Left ventricle myocardium superior (tissue), 1 donor: ENCODE data around the gene ADAMTS2. TPM values are rescaled to one million over a fixed set of nuclear protein-coding genes. Genes with fewer than 3 reads are reported as not detected.
A peak's percentile ranks its signal among the peaks of the same experiment; 100 is the strongest.

Experiments used
- ATAC-seq: fragments of 200-7000 bp; cut with Tn5 transposase; one replicate; pipeline ENCODE4 v1.9.1; 2020; ENCODE audit warnings: mild to moderate bottlenecking, moderate library complexity
- DNase-seq: peaks from one replicate; pipeline ENCODE4 v3.0.0-alpha.2; 2020
- intact Hi-C: fragments of 100-400 bp; cut with micrococcal nuclease; formaldehyde crosslinking; loops from one replicate; pipeline ENCODE4 v1.11.0; 2022
- total RNA-seq: library from RNA; stranded (reverse); fragmentation: NEBNext Ultra II Directional; extraction: Animal tissue kit (Norgen Biotek cat#: 25700); gene quantifications from one replicate; pipeline ENCODE4 v1.2.1, GENCODE V29; 2021
- donor health status: DM: no; HTN: yes; CAD: no; lungs with severe emphysema.

The ADAMTS2 gene
- total RNA-seq, 1 donor from 2014 or later = 4.3 TPM

- ATAC-seq (no peak), DNase-seq (no peak)
- intact Hi-C loops = no loop called here
These were observed 2.3 kb upstream of the ADAMTS2 start for GRCh38 chr5:179347581-179347980.

DNA sequence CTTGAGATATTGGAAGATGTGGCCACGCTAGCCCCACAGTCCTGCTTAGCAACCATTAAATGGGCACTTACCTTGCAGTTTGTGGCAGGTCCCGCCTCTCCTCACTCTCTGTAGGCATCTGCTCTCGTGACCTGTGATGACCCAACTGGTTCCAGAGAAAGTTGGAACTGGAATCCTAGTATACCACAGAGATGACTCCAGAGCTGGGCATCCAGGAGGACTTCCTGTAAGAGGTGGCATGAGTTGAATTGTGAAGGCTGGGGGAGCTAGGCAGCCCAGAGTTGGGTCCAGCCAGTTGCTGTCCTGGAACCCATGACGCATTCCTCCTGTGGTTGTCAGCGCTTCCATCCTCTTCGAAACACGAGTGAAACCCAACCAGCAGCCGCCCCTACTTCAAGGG, 1.6 kb upstream of the ADAMTS2 start:
- ATAC-seq (no peak), DNase-seq (no peak)
- intact Hi-C loops = no loop called here

DNA sequence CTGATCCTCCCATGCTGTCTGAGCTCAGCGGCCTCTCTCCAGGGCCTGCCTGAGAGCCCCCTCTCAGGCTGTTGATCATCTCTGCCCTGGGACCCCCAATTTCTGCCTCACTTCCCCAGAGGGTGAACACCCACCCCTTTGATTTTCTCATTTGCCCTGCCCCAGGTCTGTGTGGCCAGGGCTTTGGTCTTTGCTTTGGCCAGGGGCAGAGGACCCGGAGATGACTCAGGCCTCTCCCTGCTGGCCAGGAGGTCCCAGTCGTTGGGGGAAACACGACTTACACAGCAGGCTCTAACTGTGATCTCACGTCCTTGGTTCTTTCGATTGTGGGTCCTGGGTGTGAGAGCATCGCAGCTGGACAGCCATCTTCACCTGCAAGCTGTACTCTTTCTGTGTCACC, 1.1 kb upstream of the ADAMTS2 start:
- ATAC-seq (no peak), DNase-seq (no peak)
- intact Hi-C loops = no loop called here

DNA sequence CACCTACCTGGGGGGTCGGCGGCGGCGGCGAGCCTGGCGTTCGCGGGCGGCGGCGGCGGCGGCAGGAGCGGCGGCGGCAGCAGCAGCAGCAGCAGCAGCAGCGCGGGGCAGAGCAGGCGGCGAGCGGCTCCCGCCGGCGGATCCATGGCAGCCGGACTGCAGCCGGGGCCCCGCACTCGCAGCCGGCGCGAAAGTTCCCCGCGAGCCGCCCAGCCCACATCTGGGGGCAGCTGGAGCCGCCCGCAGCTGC, 153 bp downstream of the ADAMTS2 start:
- no peak for ATAC-seq
- intact Hi-C loops = no loop called here
- DNase-seq = no peak

DNA sequence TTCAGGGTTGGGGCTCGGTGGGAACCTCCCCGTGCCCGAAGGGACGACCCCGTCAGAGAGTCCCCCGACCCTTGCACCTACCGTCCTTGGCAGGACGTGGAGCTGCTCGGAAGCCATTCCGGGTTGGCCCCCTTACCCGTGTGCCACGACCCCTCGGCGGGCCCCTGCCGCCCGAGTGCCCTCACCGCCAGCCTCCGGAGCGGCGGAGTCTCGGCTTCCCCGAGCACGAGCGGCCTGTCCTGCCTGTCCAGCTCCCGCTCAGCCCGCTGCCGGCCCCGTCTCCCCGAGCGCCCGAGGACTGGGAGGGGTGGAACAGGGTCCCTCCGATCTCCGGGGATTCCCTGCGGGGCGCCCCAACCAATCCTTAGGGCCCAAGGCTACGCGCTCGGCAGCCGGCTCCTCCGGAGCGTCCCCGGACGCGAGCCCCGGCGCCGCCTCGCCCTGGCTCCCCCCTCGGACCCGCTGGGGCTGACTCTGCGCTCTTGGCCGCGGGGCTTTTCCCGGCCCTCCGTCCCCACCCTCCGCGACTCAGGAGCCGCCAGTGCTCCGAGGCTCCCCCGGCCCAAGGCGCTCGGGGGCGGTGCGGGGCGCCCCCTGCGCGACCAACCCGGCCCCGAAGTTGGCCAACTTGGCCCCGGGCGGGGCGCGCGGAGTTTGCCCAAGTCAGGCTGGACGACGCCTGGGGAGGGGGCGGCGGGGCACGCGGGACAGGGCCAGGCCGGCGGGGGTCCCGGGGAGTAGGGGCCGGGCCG, 654 bp downstream of the ADAMTS2 start:
- ATAC-seq = peak; percentile 52
- DNase-seq = peak; percentile 42
- intact Hi-C loops = no loop called here

GRCh38 chr5:179343719-179344430, 1.4 kb downstream of the ADAMTS2 start:
- peak; percentile 59 for DNase-seq
- intact Hi-C loops = no loop called here
- peak; percentile 61 for ATAC-seq

GRCh38 chr5:179343021-179343718, 2.1 kb downstream of the ADAMTS2 start:
- DNase-seq (no peak), ATAC-seq (no peak)
- intact Hi-C loops = no loop called here

DNA sequence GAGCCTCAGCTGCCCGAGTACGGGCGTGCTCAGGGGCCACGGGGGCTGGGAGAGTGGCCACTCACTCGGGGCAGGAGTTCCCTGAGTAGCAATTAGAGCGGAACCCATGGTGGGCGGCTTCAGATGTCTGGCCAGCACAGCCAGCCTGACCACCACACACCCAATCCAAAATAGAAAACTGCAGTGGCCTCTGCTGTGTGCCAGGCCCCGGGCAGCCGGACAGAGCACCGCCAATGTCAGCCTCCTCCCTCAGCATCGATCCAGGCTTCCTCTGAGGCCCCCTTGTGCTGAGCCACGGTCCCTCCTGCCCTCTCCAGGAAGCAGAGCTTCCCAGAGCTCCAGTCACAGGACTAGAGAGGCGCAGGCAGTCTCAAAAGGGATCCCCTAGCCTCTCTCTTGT, 2.7 kb downstream of the ADAMTS2 start:
- DNase-seq (no peak), ATAC-seq (peak; percentile 21)
- intact Hi-C loops = no loop called here

DNA sequence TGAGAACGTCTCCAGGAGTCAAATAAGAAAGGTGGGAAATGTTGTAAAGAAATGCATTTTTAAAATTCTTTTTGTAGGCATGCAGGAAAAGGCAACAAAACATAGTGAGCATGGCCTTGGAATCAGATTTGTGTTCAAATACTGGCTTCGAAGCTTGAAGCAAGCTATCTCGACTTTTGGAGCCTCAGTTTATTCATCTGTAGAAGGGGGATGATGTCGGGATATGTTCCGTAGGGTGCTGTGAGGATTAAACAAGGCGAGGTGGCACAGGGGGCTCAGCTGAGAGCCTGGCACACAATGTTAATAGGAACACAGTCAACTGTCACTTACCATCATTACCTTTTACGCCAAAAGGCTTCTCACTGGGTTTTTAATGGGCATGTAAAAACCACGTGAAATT, 4.8 kb downstream of the ADAMTS2 start:
- ATAC-seq = no peak
- intact Hi-C loops = no loop called here
- no peak for DNase-seq

- ATAC-seq (no peak), DNase-seq (no peak)
- intact Hi-C loops = no loop called here
These were observed 5.3 kb downstream of the ADAMTS2 start for GRCh38 chr5:179339996-179340395.

GRCh38 chr5:179339081-179339480, 6.2 kb downstream of the ADAMTS2 start:
- no peak for ATAC-seq
- DNase-seq = no peak
- intact Hi-C loops = no loop called here

- no peak for ATAC-seq
- intact Hi-C loops = no loop called here
- no peak for DNase-seq
These were observed 7.2 kb downstream of the ADAMTS2 start for GRCh38 chr5:179337796-179338676.

- no peak for ATAC-seq
- no peak for DNase-seq
- intact Hi-C loops = no loop called here
These were observed 8.1 kb downstream of the ADAMTS2 start for GRCh38 chr5:179336871-179337795.

DNA sequence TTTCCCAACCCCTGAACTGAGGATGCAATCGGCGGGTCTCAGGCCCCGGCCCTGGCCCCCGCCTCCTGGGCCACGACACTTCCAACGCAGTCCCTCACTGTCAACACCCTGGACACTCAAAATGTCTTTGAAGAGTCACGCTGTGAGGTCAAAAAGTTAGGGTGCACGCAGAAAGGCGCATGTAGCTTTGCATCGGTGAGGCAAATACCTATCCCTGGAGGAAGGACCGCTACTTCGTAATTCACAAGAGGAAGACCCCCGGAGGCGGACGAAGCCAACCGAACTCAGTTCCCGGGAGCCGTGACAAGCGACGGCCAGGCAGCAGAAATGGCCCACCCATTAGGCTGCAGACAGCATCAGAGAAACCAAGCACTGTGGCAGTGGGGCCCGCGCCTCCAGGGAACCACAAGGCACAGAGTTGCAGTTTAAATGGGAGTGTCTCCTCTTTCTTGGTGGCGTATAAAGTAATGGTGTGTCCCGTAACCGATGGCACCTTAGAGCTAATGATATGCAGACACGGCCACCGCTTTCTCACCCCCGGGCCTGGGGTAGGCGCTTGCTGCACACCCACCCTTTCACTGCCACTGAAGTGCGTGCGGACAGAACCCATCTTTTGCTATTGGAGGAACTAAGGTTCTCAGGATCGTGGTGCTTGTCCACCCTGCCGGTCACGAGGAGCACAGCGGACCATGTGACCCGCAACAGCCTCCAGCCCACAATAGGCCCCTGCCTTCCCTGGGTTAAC, 9.0 kb downstream of the ADAMTS2 start:
- intact Hi-C loops = no loop called here
- ATAC-seq = no peak
- no peak for DNase-seq

DNA sequence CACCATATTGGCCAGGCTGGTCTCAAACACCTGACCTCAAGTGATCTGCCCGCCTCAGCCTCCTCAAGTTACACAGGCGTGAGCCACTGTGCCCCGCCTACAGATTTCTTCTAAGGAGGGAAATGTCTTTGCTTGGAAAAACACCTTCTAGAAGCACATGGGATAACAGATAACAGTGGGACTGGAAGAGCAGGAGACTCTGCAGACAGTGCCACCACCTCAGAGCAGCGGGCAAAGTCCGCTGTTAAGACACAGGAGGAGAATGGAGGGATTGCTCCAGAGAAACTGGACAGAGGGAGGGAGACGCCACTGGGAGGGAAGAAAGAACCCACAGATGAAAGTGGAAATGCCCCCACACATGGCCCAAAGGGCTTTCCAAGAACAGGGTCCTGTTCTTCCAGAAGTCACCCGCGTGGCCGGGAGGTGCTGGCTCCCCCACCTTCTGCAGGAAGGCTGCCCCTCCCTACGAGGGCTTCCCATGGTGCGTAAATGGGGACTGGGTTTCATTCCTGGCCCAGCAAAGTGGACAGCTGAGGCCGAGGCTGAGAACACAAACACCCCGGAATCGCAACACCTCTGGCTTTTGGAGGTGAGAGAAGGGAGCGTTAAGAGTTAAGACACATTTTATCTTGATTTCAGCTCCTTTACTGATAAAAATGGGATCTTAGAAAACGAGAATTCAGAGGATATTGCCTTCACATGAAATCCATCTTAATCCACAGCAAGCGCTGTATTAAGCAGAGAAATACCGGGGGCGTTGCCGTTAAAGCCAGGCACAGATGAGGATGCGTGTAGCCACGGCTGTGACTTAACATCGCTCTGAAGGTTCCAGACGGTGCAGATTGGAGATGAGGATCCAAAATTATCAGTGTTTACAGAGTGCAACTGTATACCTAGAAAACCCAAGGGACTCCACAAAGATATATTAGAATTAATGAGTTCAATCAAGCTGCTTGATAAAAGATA, 11.2 kb downstream of the ADAMTS2 start:
- intact Hi-C loops = no loop called here
- no peak for ATAC-seq
- no peak for DNase-seq

- intact Hi-C loops = no loop called here
- no peak for DNase-seq
These were observed 12.4 kb downstream of the ADAMTS2 start for GRCh38 chr5:179332741-179333290.

More at GRCh38 chr5:179332741-179333290, 12.4 kb downstream of the ADAMTS2 start:
- ATAC-seq = no peak
